PC-9 (cell line): ENCODE data around the gene TUBD1. TPM values are rescaled to one million over a fixed set of nuclear protein-coding genes. Genes with fewer than 3 reads are reported as not detected.
A peak's percentile ranks its signal among the peaks of the same experiment; 100 is the strongest.
"Not testable (repeated sequence)": the region's sequence is repeated elsewhere in the genome, so short reads cannot be mapped to it uniquely, and the experiment has no call there.

ENCODE experiments used
- BruUV-seq: library from RNA; stranded (reverse); fragments of 400-500 nt; replicated peaks from 2 replicates; lab custom pipeline; 2021; lab: Mats Ljungman, UMichigan
- CTCF ChIA-PET: fragments of 300-600 bp; sonication (Branson Sonifier 250); formaldehyde crosslinking; loops from one replicate; lab custom pipeline; 2022; ENCODE audit warnings: antibody characterized with exemption; lab: Charles Lee
- POLR2A ChIA-PET: fragments of 300-600 bp; sonication (Branson Sonifier 250); formaldehyde crosslinking; loops from one replicate; lab custom pipeline; 2022; ENCODE audit warnings: antibody characterized with exemption; ENCODE audit not compliant: unreplicated experiment; lab: Charles Lee
- DNase-seq, 2 experiments: peaks; one replicate each; pipeline versions ENCODE4 v3.0.0 to v3.0.0-alpha.2; 2015 to 2022; ENCODE audit warnings: mixed read lengths in 1 of 2
- H2AFZ ChIP-seq: fragments of 200-600 bp; sonication (generic); 2 replicates; pipeline ENCODE4 v1.8.1; 2017; ENCODE audit warnings: antibody characterized with exemption
- H3F3A ChIP-seq: fragments of 200-600 bp; sonication (generic); 2 replicates; pipeline ENCODE4 v1.8.1; 2017; ENCODE audit warnings: antibody characterized with exemption, mild to moderate bottlenecking, low read depth; ENCODE audit not compliant: insufficient read depth
- H3K27ac ChIP-seq: fragments of 200-600 bp; sonication (generic); 2 replicates; pipeline ENCODE4 v1.6.1; 2016; ENCODE audit warnings: mixed run types
- H3K27me3 ChIP-seq: fragments of 200-600 bp; sonication (generic); 2 replicates; pipeline ENCODE4 v1.6.1; 2016; ENCODE audit warnings: low read depth, mixed run types; ENCODE audit not compliant: insufficient read depth
- H3K36me3 ChIP-seq: fragments of 200-600 bp; sonication (generic); 2 replicates; pipeline ENCODE4 v1.6.1; 2016; ENCODE audit warnings: low read depth, mixed run types
- H3K4me1 ChIP-seq: fragments of 200-600 bp; sonication (generic); replicated peaks from 2 replicates; pipeline ENCODE4 v1.6.1; 2016; ENCODE audit warnings: mixed run types; ENCODE audit not compliant: insufficient read depth
- H3K4me2 ChIP-seq: fragments of 200-600 bp; sonication (generic); 2 replicates; pipeline ENCODE4 v1.6.1; 2017; ENCODE audit warnings: mixed run types
- H3K4me3 ChIP-seq: fragments of 200-600 bp; sonication (generic); 2 replicates; pipeline ENCODE4 v1.6.1; 2016; ENCODE audit warnings: mixed run types
- H3K79me2 ChIP-seq: fragments of 200-600 bp; sonication (generic); 2 replicates; pipeline ENCODE4 v1.6.1; 2017; ENCODE audit warnings: low read depth, mixed run types
- H3K9me2 ChIP-seq: fragments of 200-600 bp; sonication (generic); 2 replicates; pipeline ENCODE4 v1.8.1; 2017; ENCODE audit warnings: mild to moderate bottlenecking; ENCODE audit not compliant: insufficient read depth
- H3K9me3 ChIP-seq: fragments of 200-600 bp; sonication (generic); 2 replicates; pipeline ENCODE4 v1.8.1; 2016; ENCODE audit warnings: low read depth; ENCODE audit not compliant: insufficient read depth
- H4K20me1 ChIP-seq: fragments of 200-600 bp; sonication (generic); 2 replicates; pipeline ENCODE4 v1.8.1; 2017; ENCODE audit not compliant: insufficient read depth
- EZH2 ChIP-seq: fragments of 200-600 bp; sonication (generic); IDR thresholded peaks from 2 replicates; pipeline ENCODE4 v1.8.0; 2017; ENCODE audit warnings: antibody characterized with exemption, low read depth
- intact Hi-C: fragments of 100-400 bp; cut with micrococcal nuclease; formaldehyde crosslinking; loops from one replicate; pipeline ENCODE4 v1.10.0; 2022; ENCODE audit not compliant: unreplicated experiment
- total RNA-seq: library from RNA; stranded (reverse); gene quantifications from 2 replicates; pipeline ENCODE4 v1.2.3, GENCODE V29; 2021
- TF ChIP-seq, protein P1 (sequence below): fragments of 200-600 bp; sonication (generic); conservative IDR thresholded peaks from 2 replicates; pipeline ENCODE4 v1.6.1; 2017; ENCODE audit warnings: mixed run types, antibody characterized with exemption, mild to moderate bottlenecking, moderate library complexity

The TUBD1 gene
- total RNA-seq, 1 experiment from 2014 or later = 13.5 TPM

DNA sequence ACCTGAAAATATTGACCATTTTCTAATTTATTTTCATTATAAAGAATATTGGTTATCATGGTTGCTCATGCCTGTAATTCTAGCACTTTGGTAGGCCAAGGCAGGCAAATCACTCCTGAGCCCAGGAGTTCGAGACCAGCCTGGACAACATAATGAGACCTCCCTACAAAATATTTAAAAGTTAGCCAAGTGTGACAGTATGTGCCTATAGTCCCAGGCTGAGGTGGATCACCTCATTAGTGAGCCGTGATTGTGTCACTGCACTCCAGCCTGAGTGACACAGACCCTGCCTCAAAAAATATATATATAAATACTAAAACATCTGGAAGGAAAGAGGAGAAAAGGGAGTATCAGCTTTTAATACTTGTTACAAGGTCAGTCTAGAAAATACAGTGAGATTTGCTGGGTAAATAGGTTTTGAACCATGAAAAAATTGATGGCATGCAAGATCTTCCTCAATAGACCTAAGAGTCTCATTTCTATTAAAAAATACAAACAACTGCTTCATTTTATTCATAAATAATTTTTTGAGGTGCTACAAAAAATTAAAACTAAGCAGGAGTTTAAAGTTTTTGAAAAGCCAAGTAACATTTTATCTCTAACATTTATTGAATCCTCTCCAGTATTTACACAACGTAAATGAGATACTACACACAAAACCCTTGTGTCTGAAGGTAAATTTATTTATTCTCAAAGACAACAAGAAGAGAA is 47.7 kb downstream of the TUBD1 start:
- BruUV-seq = no TSS peak
- peaks cover 44% of the 10 kb centered on the region for H3K79me2 ChIP-seq
- peak overlapping the region; percentile 79 for H3K4me2 ChIP-seq
- no peak for TF ChIP-seq EZH2
- TF ChIP-seq, protein P1, sequence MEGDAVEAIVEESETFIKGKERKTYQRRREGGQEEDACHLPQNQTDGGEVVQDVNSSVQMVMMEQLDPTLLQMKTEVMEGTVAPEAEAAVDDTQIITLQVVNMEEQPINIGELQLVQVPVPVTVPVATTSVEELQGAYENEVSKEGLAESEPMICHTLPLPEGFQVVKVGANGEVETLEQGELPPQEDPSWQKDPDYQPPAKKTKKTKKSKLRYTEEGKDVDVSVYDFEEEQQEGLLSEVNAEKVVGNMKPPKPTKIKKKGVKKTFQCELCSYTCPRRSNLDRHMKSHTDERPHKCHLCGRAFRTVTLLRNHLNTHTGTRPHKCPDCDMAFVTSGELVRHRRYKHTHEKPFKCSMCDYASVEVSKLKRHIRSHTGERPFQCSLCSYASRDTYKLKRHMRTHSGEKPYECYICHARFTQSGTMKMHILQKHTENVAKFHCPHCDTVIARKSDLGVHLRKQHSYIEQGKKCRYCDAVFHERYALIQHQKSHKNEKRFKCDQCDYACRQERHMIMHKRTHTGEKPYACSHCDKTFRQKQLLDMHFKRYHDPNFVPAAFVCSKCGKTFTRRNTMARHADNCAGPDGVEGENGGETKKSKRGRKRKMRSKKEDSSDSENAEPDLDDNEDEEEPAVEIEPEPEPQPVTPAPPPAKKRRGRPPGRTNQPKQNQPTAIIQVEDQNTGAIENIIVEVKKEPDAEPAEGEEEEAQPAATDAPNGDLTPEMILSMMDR = 0 out of 2 replicates have a peak, but pooled peaks have one; percentile 6
- POLR2A ChIA-PET = interaction anchor here (0.5 to 1.6 kb wide), 13 partner anchors 8 to 137 kb away, joined by 3 to 37 read pairs (median 6); no protein-coding TSS in a partner anchor
- peak overlapping the region; percentile 7; the same call in 1 of the 2 replicates for H3K4me3 ChIP-seq
- peaks cover 12% of the 10 kb centered on the region for H4K20me1 ChIP-seq
- H3K9me2 ChIP-seq = no peaks in the 10 kb centered on the region
- intact Hi-C loops = loop anchor here (1.0 to 2.0 kb wide), 3 partner anchors 14 to 92 kb away; no protein-coding TSS in a partner anchor
- no peaks in the 10 kb centered on the region for H3K9me3 ChIP-seq
- CTCF ChIA-PET = interaction anchor here (2.7 kb wide), 1 partner anchor 14 kb away, joined by 6 read pairs; no protein-coding TSS in a partner anchor
- DNase-seq = peak; percentile 31 to 58
- H3K36me3 ChIP-seq = peaks cover 22% of the 10 kb centered on the region
- no peaks in the 10 kb centered on the region for H3K27me3 ChIP-seq
- no peak overlapping the region for H2AFZ ChIP-seq
- H3K27ac ChIP-seq = peak overlapping the region; percentile 99
- H3F3A ChIP-seq = peaks cover 97% of the 10 kb centered on the region
- H3K4me1 ChIP-seq = peaks cover 66% of the 10 kb centered on the region

DNA sequence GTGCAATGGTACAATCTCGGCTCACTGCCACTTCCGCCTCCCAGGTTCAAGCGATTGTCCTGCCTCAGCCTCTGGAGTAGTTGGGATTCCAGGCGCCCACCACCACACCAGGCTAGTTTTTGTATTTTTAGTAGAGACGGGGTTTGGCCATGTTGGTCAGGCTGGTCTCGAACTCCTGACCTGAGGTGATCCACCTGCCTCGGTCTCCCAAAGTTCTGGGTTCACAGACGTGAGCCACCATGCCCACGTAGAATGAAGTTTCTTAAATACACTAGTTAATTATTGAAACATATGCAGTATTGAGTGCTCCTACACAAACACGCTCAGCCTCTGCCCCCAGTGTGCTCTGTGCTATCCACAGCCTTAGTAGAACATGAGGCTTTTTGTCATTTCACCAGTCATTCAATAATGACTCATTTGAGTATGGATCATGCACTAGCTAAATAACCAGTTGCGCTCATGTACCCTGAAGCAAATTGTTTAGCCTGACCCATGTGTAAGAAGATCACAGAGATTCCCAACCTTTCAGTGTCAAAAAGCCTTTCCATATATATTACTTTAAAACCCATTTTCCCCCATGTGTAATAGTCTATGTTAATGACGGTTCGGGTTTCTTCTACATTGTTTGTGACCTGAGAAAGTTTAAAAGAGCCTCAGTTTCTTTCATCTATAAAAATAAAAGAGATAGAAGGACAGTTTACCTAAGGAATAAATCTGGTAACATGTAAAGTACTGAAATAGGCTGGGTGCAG is 49.7 kb downstream of the TUBD1 start:
- intact Hi-C loops = loop anchor here (1.0 kb wide), 1 partner anchor 10 kb away; no protein-coding TSS in a partner anchor
- peaks cover 41% of the 10 kb centered on the region for H3K36me3 ChIP-seq
- BruUV-seq = no TSS peak
- peaks cover 21% of the 10 kb centered on the region for H4K20me1 ChIP-seq
- H3K9me2 ChIP-seq = no peaks in the 10 kb centered on the region
- H2AFZ ChIP-seq = no peak overlapping the region
- peaks cover 47% of the 10 kb centered on the region for H3K4me1 ChIP-seq
- no peak for TF ChIP-seq EZH2
- TF ChIP-seq, protein P1 = no peak
- peaks cover 99% of the 10 kb centered on the region for H3F3A ChIP-seq
- H3K27ac ChIP-seq = peak overlapping the region; percentile 99
- POLR2A ChIA-PET = interaction anchor here (0.6 to 2.7 kb wide), 12 partner anchors 10 to 136 kb away, joined by 3 to 37 read pairs (median 6); partner anchors contain the start of genes PTRH2 and VMP1
- H3K79me2 ChIP-seq = peaks cover 50% of the 10 kb centered on the region
- CTCF ChIA-PET = interaction anchor here (1.6 kb wide), 1 partner anchor 11 kb away, joined by 8 read pairs; no protein-coding TSS in a partner anchor
- peak; percentile 71 to 100 for DNase-seq
- no peaks in the 10 kb centered on the region for H3K27me3 ChIP-seq
- H3K4me2 ChIP-seq = peak overlapping the region; percentile 87
- H3K9me3 ChIP-seq = no peaks in the 10 kb centered on the region
- peak overlapping the region; percentile 88; the same call in 1 of the 2 replicates for H3K4me3 ChIP-seq

DNA sequence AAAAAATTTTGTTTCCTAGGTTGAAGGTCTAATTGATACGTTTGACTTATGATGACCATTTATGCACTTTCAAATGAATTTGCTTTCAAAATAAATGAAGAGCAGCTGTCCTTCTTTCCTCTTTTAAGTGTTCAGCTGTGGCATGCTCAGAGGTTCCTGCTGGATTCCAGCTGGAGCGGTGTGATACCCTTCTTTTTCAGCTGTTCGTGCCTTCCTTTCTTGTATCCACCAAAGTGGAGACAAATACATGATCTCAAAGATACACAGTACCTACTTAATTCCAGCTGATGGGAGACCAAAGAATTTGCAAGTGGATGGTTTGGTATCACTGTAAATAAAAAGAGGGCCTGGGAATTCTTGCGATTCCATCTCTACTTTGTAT is 50.9 kb downstream of the TUBD1 start:
- CTCF ChIA-PET, H3K9me2 ChIP-seq, DNase-seq, BruUV-seq, H2AFZ ChIP-seq, H3K27me3 ChIP-seq, intact Hi-C loops, H3K9me3 ChIP-seq: not testable (repeated sequence)
- peaks cover 49% of the 10 kb centered on the region for H3K79me2 ChIP-seq
- H4K20me1 ChIP-seq = peaks cover 21% of the 10 kb centered on the region
- H3K4me1 ChIP-seq = peaks cover 40% of the 10 kb centered on the region
- peaks cover 42% of the 10 kb centered on the region for H3K36me3 ChIP-seq
- peak overlapping the region; percentile 99 for H3K27ac ChIP-seq
- POLR2A ChIA-PET = interaction anchor here (0.7 to 2.7 kb wide), 3 partner anchors 13 to 89 kb away, joined by 3 to 37 read pairs (median 18); no protein-coding TSS in a partner anchor
- H3K4me2 ChIP-seq = peak overlapping the region; percentile 87
- peaks cover 97% of the 10 kb centered on the region for H3F3A ChIP-seq
- H3K4me3 ChIP-seq = peak overlapping the region; percentile 88

DNA sequence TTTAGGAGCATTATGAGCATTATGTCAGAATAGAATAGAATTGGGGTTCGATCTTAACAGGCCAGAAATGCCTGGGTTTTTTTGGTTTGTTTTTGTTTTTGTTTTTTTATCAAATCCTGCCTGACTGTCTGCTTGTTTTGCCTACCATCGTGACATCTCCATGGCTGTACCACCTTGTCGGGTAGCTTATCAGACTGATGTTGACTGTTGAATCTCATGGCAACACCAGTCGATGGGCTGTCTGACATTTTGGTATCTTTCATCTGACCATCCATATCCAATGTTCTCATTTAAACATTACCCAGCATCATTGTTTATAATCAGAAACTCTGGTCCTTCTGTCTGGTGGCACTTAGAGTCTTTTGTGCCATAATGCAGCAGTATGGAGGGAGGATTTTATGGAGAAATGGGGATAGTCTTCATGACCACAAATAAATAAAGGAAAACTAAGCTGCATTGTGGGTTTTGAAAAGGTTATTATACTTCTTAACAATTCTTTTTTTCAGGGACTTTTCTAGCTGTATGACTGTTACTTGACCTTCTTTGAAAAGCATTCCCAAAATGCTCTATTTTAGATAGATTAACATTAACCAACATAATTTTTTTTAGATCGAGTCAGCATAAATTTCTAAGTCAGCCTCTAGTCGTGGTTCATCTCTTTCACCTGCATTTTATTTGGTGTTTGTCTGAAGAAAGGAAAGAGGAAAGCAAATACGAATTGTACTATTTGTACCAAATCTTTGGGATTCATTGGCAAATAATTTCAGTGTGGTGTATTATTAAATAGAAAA is 51.5 kb downstream of the TUBD1 start:
- peak overlapping the region; percentile 88 for H3K4me3 ChIP-seq
- CTCF ChIA-PET, intact Hi-C loops, H3K9me3 ChIP-seq, H2AFZ ChIP-seq, H3K27me3 ChIP-seq, BruUV-seq, H3K9me2 ChIP-seq: not testable (repeated sequence)
- peak overlapping the region; percentile 87 for H3K4me2 ChIP-seq
- peak in 1 of 2 experiments; percentile 42 for DNase-seq
- peaks cover 40% of the 10 kb centered on the region for H3K4me1 ChIP-seq
- H4K20me1 ChIP-seq = peaks cover 21% of the 10 kb centered on the region
- peak overlapping the region; percentile 99 for H3K27ac ChIP-seq
- H3K79me2 ChIP-seq = peaks cover 54% of the 10 kb centered on the region
- peaks cover 42% of the 10 kb centered on the region for H3K36me3 ChIP-seq
- POLR2A ChIA-PET = interaction anchor here (0.7 to 2.7 kb wide), 3 partner anchors 12 to 89 kb away, joined by 16 to 37 read pairs (median 18); no protein-coding TSS in a partner anchor
- H3F3A ChIP-seq = peaks cover 97% of the 10 kb centered on the region
